ENCODE data around the gene ACP7.
"Not testable (repeated sequence)": the region's sequence is repeated elsewhere in the genome, so short reads cannot be mapped to it uniquely, and the experiment has no call there.

The ACP7 gene

GRCh38 chr19:39133431-39134270 lies 49.5 kb downstream of the ACP7 start:
- DNase-seq = no peak

GRCh38 chr19:39135701-39136100 lies 51.5 kb downstream of the ACP7 start:
- DNase-seq = no peak

GRCh38 chr19:39136225-39136940 lies 52.2 kb downstream of the ACP7 start:
- no peak for DNase-seq

GRCh38 chr19:39137131-39137530 lies 53.0 kb downstream of the ACP7 start:
- no peak for DNase-seq

- no peak for DNase-seq
Observed at GRCh38 chr19:39138221-39139211, 54.3 kb downstream of the ACP7 start.

- DNase-seq = no peak
Observed at GRCh38 chr19:39139305-39139874, 55.2 kb downstream of the ACP7 start.

- no peak for DNase-seq
Observed at GRCh38 chr19:39139971-39140453, 55.8 kb downstream of the ACP7 start.

- DNase-seq = no peak
Observed at GRCh38 chr19:39140594-39140993, 56.4 kb downstream of the ACP7 start.

- no peak for DNase-seq
Observed at GRCh38 chr19:39141929-39142328, 57.8 kb downstream of the ACP7 start.

GRCh38 chr19:39142630-39143029 lies 58.5 kb downstream of the ACP7 start:
- no peak for DNase-seq

- DNase-seq = not testable (repeated sequence)
Observed at GRCh38 chr19:39143757-39144289, 59.7 kb downstream of the ACP7 start.

- no peak for DNase-seq
Observed at GRCh38 chr19:39144290-39145071, 60.3 kb downstream of the ACP7 start.

- DNase-seq = no peak
Observed at GRCh38 chr19:39145180-39145953, 61.2 kb downstream of the ACP7 start.

- no peak for DNase-seq
Observed at GRCh38 chr19:39146091-39146490, 61.9 kb downstream of the ACP7 start.

GRCh38 chr19:39146686-39147450 lies 62.7 kb downstream of the ACP7 start:
- DNase-seq = no peak

GRCh38 chr19:39147480-39147879 lies 63.3 kb downstream of the ACP7 start:
- no peak for DNase-seq

GRCh38 chr19:39148939-39149529 lies 64.9 kb downstream of the ACP7 start:
- DNase-seq = no peak

GRCh38 chr19:39150235-39150634 lies 66.1 kb downstream of the ACP7 start:
- DNase-seq = no peak

Data from stimulated activated CD4-positive, alpha-beta T cell treated with anti-CD3 and anti-CD28 coated beads, Interleukin-4, amount 100 ng/mL, for 4 hours (primary cell).